Activated CD4-positive, CD25-positive, alpha-beta regulatory T cell treated with anti-CD3 and anti-CD28 coated beads, Interleukin-2, amount 50 U/mL, for 24 hours (primary cell): ENCODE measurements around the gene CELA3B.
"Not testable (repeated sequence)": the region's sequence is repeated elsewhere in the genome, so short reads cannot be mapped to it uniquely, and the experiment has no call there.

Source experiments
- ATAC-seq, 2 donors: fragments of 150-1000 bp; cut with Tn5 transposase; one replicate each; pipeline ENCODE4 v1.10.0; 2021; ENCODE audit warnings: mild to moderate bottlenecking in 1 of 2, moderate library complexity in 1 of 2

CELA3B gene

DNA sequence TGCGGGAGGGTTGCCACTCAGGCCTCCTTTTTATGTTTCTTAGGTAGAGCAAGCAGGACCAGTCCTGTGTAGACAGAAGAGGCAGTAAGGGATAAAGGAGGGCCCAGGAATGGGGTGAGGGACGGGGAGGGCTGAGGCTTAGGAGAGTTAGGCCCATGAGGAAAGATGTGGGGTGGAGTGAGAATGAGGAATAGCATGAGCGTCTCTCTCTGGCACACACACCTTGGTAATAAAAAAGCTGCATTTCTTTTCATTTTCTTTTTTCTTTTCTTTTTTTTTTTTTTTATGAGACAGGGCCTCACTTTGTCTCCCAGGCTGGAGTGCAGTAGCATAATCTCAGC, 32.1 kb upstream of the CELA3B start:
- no peak for ATAC-seq

DNA sequence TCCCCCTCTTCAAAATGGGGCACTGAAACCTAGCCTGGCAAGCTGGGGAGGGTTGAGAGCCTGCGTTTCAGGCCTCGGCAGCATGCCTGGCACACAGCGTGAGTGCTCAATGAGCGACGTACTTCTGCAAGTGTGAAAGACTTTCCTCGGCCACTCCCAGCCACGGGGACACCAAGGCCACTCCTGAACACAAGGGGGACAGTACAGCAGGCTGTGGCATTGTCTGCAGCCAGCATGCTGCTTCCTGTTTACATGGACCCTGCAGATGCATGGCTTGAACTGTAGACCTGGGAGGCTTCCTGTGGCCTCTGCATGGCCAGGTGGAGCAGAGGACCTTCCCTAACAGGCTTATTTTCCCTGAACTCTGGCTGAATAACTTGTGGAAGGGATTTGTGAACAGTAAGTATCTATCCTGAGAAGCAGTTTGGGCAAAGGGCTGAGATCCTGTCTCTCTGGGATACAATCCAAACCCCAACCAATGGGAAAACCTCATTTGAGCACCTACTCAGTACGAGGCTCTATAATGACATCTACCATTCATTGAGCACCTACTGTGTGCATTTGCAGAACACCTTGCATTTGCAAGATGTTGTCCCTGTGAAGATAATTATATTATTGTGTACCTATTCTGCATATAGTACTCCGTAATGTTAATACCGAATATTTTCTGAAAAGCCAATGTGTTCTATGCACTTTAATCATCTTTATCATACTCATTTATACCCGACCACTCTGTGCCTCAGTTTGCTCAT, 29.8 kb upstream of the CELA3B start:
- no peak for ATAC-seq

DNA sequence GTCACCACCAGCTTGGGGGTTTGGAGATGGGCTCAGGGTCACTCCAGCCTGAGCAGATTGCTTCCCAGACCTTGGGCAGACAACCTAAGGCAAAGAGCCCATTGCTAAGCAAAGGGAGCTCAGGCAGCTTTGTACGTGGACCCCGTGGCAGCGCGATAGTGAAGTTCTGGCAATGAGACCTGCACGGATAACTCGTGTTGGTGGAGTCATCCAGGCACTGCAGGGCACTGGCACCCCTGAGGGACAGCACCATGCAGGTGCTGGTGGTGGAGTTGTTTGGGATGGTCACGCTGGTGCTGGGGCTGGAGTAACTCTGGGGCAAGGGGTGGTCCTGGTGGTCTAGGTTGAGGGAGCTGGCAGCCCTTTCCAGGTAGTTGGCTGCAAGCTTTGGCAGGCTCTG, 26.1 kb upstream of the CELA3B start:
- ATAC-seq: no peak

DNA sequence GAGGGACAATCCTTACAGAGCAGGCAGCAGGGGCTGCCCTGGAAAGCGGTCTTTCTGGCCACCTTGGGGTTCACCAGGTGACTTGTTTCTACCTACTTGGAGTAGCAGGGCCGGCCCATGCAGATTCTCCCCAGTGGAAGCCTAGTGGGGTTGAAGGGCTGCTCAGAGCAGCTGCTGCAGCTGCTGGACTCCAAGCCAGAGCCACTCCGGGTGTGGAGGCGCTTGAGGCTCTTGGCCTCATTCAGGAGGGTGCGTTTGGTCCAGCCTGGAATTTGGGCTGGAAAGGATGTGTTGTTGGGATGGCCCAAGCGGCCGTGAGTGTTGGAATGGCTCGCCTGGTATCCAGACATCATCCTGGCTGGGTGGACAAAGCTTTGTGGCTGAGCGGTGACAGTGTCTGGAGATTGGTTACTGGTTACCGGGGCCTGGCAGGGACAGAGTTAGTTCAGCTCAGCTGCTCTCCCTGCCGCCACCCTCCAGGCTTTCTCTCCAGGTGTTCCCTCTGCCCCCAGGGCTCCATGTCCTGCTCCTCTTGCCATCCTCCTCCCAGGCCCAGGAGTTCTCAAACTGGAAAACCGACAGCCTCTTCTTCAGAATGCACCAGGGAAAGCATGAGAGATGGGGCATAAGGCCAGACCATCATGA, 25.5 kb upstream of the CELA3B start:
- ATAC-seq: no peak

DNA sequence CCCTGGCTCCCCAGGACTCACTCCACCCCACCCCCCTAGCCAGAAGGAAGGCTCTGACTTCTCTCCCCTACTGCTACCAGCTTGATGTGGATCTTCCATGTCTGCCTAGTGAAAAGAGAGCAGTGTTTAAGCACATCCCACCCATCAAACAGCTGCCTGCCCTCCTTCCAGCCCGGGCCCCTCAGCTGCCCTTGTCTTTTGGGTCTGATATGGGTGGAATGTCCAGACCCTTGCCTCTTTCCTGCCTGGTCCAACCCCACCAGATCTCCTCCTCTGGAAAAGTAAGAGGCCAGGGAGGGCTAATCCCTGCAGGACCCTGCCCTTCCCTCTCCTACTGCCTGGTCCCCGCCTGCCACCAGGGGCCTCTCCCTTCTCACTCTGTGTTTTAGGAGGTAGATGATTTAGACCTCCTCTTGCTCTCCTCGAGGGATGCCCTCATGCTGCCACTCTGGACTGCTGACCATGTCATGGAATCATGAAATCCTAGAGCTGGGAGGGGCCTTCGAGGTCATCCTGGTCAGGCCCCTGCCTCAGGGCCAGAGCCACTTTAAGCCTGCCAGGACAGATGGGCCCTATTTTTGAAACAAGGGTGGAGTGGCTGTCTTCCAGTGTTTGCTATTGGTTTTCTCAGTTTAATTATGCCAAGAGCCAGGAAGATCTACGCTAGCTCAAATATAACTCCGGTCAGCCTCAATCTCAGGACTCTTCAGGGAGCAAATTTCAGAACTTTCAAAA, 23.9 kb upstream of the CELA3B start:
- ATAC-seq: no peak

DNA sequence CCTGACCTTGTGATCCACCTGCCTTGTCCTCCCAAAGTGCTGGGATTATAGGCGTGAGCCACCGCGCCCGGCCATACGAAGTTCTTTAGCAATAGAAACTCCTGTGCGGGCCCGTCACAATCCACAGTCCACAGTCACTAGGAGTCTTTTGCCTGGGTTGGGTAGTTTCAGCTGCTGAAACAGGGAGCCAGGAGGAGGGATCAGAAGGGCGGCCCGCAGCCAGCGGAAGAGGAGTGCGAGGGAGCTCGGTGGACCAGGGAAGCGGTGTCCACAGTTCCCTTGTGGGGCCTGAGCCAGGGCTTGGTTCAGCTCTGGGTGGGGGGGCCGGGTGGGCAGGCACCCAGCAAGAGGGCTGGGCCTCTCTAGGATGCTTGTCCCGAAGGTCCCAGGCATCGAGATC, 21.8 kb upstream of the CELA3B start:
- ATAC-seq: no peak

DNA sequence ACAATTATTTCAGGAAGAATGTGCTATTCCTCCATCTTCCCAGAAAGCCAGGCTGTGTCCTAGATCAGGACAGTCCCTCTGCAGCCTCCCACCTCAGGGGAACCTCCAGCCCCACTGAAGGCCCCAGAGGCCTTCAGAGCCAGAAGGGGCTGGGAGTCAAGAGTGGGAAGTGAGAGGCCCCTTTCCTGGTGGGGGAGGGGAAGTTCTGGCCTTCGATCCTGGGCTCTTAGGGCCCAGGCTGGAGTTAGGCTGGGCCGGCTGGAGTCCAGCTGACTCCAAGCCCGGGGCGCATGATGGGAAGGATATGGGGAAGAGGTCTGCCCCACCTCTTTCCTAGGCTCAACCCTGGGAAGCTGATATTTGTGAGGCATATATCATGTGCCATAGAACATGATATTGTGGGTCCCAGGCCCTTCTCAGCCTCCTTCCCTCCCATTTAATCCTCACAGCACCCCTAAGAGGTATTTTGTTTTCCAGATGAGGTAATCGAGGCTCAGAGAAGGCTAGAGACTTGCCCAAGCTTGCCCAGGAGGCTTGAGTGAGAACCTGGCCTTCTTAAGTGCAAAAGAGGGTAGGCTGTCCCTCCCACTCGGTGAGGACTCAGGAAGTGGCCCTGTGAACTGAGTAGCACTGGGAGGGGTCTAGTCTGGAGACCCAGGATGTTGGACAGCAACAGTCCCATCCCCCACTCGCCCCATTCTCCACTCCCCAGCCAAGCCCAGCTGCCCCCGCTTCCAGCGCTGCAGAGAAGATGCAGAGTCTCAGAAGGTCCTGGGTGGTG, 21.1 kb upstream of the CELA3B start:
- no peak for ATAC-seq

DNA sequence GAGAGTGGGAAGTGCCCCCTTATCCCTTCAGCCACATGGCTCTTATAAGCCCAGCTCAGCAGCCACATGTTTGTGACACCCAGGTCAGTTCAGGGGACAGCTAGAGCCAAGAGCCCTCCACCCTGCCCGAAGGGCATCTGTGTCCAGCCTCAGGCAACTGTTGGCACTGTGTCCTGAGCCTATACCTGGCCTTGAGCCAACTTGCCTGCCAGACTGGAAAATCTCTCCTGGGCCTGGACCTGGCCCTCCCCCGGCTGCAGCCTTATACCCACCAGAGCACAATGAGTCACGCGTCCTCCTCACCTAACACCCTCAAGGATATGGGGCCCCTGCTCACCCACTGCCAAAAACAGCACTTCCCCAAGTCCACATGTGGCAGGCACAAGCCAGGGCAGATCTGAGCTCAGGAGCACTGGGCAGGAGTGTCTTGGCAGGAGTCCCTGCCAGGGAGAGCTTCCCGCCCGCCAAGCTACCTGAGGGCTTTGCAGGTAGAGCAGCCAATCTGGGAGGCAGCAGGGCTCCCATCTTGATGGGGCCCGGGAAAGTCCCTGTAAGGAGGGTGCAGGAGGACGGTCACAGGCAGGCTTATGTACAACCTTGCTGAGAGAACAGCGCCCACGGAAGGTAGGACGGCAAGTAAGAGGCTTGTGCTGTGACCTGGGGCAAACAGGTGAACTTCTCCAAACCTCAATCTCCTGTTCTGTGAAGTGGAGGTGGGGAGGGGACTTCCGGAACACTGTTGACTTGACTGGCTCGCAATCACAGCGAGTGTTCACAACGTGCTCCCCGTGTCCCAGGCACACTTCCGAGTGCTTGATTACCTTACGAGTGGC, 19.9 kb upstream of the CELA3B start:
- ATAC-seq: peak; percentile 81 to 86

DNA sequence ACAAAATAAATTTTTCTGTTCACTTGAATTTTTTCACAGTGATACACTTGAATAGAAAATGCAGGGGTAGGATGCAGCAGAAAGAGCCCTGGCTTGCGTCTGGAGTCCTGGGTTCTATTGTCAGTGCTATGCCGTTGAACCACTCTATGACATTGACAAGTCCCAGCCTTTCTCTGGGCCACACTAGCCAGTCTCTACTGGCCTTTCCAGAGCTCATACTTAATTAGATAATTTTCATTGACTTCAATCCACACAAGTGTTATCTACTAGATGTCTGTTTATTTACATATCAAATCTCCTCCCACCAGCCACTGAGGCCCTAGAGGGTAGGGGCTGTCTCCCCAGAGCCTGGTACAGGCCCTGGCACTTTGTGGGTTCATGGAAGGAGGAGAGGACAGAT, 15.5 kb upstream of the CELA3B start:
- ATAC-seq: no peak

DNA sequence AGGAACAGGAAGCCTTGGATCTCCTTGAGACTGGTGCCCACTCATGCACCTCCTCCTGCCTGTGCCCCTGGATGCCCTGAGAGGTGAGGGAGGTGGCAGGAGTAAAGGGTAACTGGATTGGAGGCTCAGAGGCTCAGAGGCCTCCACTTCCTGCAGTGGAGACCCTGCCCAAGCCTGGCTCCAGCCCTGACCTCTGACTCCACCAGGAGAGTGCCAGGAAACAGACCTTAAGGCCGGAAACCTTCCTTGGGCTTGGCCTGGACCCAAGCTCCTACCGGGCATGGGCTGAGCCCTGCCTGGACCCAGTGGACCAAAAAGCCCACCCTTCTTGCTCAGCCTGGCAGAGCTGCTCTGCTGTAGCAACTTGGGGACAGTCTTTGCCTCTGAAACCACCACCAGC, 15.0 kb upstream of the CELA3B start:
- ATAC-seq: no peak

DNA sequence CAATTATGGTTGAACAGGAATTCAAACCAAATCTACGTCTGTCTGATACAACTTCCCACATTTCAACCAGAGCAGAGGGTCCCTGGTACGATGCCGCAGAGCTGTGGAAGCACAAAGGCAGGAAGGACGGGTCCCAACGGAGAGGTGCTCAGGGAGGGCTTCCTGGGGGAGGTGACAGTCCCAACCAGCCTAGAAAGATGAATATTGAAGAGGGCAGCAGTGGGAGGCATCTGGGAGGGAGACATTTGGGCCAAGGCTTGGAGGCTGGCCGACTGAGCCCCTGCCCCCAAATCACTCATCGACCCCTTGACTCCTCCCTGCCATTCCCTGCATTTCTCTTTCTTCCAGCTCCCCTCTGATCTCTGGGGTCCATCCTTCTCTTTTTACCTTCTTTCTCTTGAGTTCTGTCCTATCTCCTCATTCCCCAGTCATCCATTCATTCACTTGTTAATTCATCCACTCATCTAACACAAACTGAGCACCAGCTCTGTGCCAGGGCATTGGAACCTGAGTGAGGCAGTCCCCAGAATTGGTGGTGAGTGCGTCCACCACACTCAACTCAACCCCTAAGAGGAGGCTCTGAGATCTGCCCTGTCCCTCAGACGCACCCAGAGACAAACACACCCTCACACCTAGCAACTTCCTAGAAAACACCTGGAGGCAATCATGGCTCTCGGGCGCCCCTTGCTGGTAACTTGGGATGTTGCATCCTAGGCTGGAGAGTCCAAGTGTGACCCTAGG, 13.2 kb upstream of the CELA3B start:
- ATAC-seq: peak; percentile 84

DNA sequence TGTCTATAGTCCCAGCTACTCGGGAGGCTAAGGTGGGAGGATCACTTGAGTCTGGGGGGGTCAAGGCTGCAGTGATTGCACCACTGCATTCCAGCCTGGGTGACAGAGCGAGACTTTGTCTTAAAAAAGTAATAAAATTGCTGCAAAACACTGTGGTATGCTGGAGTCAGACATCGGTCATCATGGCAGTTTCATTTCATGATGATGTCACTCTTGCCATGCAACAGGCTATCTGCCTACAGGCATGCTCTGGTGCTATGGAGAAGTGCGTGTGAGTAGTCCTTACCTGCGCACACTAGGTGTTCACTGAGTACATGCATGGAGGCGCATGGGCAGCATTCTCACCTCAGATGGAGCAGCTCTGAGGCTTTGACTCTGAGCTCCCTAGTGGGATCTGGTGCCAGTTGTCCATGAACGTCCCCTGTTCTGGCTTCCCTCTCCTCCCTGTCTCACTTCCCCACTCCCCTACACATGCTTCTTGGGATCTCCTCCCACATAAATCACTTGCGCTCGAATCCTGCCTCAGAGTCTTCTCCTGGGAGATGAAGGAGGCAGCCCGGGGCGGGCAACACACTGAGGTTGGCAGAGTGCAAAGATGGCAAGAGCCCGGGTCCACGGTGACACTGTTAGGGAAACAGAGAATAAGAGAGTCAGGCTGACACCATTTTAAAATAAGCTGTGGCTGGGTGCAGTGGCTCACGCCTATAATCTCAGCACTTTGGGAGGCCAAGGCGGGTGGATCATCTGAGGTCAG, 10.4 kb upstream of the CELA3B start:
- ATAC-seq: no peak

DNA sequence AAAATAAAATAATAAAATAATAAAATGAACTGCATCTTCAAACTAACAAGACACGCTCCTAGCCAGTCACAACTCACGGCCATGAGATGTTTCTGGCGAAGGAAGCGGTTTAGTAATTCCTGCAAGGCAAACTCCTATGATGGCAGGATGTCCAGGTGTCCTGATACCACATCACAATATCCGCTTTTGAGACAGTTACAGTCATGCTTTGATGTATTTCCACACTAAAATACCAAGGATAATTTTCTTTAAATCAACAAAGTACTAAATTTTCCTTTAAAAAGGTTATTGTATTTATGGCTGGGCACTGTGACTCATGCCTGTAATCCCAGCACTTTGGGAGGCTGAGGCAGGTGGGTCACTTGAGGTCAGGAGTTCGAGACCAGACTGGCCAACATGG, 9.6 kb upstream of the CELA3B start:
- ATAC-seq: not testable (repeated sequence)

DNA sequence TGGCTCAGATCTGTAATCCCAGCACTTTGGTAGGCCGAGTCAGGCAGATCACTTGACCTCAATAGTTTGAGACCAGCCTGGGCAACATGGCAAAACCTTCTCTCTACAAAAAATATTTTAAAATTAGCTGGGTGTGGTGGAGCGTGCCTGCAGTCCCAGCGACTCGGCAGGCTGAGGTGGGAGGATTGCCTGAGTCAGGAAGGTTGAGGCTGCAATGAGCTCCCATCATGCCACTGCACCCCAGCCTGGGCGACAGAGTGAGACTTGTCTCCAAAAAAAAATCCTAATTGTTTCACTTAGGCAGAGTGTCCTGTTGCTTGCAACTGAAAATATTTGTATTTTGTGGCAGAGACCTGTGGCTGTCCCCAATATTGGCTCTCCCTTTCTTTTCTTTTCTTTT, 7.8 kb upstream of the CELA3B start:
- ATAC-seq: not testable (repeated sequence)

DNA sequence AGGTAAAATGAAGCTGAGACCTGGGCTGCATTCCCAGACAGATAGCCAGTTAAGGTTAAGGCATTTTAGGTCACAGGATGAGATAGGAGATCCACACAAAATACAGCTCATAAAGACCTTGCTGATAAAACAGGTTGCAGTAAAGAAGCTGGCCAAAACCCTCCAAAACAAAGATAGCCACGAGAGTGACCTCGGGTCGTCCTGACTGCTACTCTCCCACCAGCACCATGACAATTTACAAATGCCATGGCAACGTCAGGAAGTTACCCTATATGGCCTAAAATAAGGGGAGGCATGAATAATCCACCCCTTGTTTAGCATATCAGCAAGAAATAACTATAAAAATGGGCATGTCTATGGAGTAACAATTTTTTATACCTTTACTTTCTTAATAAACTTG, 6.3 kb upstream of the CELA3B start:
- not testable (repeated sequence) for ATAC-seq

DNA sequence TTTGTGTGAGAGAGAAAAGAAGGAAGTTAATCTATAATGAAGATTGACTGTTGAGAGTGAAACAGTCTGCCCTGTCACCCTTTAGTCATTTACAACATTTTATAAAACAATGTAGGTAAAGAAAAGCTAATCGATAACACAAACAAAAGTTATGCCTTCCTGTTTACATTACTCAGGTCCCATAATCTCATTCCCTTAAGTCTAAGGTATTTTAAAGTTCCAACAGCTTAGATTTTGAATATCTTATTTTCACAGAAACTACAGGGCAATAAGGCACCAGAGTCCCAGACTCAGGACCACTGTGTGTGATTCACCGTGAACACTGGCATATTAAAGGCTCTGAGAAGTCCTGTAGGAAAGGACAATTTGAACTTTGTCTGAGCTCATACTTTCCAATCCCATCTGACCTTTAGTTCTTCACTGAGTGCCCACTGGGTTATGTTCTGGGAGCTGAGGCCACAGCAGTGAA, 3.8 kb upstream of the CELA3B start:
- ATAC-seq: not testable (repeated sequence)

DNA sequence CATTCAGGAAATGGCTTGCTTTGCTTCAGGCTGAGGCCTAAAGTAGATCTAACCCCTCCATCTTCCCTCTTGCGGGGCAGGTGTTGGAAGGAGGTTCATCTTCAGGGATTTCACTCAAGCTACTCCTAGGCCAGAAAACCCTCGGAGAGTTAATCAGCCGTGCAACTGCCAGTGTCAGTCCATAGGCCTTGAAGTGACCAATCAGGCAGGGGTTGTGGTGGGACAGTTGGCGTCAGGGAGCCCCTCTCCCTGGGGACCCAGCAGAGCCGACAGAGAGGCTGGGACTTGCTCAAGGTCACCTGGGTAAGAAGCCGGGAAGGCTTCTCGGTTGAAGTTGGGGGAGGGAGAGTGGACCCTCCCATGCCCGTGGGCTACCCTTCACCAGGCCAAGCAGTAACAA, 2.9 kb upstream of the CELA3B start:
- ATAC-seq: not testable (repeated sequence)

DNA sequence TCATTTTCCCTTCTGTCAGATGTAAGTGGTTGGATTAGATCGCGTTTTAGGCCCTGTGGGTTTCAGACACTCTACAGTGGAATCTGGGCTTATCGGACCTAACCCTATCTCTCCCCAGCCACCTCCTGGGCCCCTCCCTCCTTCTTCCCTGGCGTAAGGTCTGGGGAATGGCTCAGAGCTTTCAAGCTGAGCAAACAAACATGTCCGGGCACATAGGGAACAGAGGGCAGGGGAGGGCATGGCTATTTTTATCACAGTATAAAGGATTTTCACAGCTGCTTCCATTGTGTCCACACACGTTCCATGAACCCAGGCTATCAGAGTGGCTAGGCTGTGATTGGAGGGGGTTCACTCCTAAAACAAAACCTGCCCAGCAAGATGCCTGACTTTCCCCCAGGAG, 2.1 kb upstream of the CELA3B start:
- ATAC-seq: not testable (repeated sequence)

DNA sequence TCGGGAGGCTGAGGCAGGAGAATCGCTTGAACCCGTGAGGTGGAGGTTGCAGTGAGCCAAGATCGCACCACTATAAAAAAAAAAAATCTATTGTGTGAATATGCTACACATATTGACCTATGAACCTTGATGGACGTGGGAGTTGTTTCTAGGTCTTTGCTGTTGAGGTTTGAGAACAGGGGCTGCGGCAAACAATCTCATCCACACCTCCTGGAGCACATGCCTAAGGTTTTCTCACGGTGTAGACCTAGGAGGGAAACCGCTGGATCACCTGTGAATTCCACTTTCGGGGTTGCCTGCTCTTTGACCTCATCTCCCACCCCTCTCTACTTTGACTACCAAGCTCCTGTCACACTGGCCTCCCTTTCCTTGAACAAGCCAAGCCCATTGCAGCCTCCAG, 1.5 kb upstream of the CELA3B start:
- not testable (repeated sequence) for ATAC-seq

DNA sequence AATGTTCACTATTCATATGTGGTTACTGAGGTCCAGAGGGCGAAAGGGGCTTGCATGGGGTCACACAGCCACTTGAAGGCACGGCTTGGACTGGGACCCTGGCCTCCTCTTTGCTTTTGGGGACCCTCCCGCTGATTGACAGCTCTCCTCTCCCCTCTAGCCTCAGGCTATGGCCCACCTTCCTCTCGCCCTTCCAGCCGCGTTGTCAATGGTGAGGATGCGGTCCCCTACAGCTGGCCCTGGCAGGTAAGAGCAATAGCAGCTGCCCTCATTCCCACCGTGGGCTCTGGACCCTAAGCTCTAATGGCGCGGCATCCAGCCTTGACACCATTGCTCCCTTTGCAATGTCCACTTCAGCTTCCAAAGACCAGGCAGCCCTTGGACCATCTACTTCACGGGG, 1.4 kb downstream of the CELA3B start:
- ATAC-seq: not testable (repeated sequence)
